Activated naive CD4-positive, alpha-beta T cell treated with anti-CD3 and anti-CD28 coated beads, Interleukin-2, amount 10 ng/mL, durations not matched to agents 7 days and 5 days (primary cell): ENCODE results near the gene PRKCB.
A peak's percentile ranks its signal among the peaks of the same experiment; 100 is the strongest.

ENCODE experiments used
- CTCF ChIA-PET: fragments of 350-600 bp; sonication (Branson Sonifier 250); formaldehyde crosslinking; loops from one replicate; lab custom pipeline; 2021; ENCODE audit warnings: antibody characterized with exemption; lab: Charles Lee
- DNase-seq: peaks from one replicate; pipeline ENCODE4 v3.0.0-alpha.2; 2020
- H3K27ac Mint-ChIP-seq: one replicate; pipeline ENCODE4 v1.8.0; 2021; ENCODE audit warnings: mild to moderate bottlenecking, moderate library complexity, mixed read lengths
- H3K27me3 Mint-ChIP-seq: one replicate; pipeline ENCODE4 v1.8.0; 2021; ENCODE audit warnings: mild to moderate bottlenecking, mixed read lengths
- H3K36me3 Mint-ChIP-seq: one replicate; pipeline ENCODE4 v1.8.0; 2021; ENCODE audit warnings: mixed read lengths
- H3K4me1 Mint-ChIP-seq: one replicate; pipeline ENCODE4 v1.8.0; 2021; ENCODE audit warnings: mixed read lengths
- H3K4me3 Mint-ChIP-seq: one replicate; pipeline ENCODE4 v1.8.0; 2021; ENCODE audit warnings: mild to moderate bottlenecking, moderate library complexity, mixed read lengths
- H3K9me3 Mint-ChIP-seq: one replicate; pipeline ENCODE4 v1.8.0; 2021; ENCODE audit warnings: mixed read lengths

Gene PRKCB

DNA sequence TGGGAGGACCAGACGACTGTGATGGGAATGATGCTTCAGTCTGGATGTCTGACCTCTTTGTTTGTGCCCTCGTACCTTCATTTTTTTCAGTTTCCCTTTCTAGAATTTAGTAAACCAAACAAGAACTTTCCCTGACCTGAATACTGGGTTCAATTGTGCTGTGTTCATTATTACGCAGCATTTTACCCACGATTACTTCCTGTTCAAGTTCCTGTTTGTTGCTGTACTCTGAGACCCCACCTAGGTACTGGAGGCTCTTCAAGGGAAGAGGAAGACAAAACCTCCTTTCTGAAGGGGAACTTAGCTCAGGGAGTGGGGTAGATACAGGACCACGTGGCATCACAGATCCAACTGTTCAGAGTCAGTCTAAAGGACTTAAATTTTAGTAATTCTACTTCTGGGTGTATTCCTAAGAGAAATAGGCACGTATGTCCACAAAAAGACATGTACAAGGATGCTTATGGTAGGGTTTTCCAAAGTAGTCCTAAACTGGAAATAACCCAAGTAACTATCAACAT, 9.2 kb upstream of the PRKCB start:
- peak; percentile 35 for DNase-seq
- Mint-ChIP-seq H3K9me3 (peaks cover 21% of the 10 kb centered on the region), H3K4me3 (peak overlapping the region; percentile 22), H3K4me1 (peaks cover 54% of the 10 kb centered on the region), H3K27ac (peak overlapping the region; percentile 86), H3K27me3 (peaks cover 7% of the 10 kb centered on the region), H3K36me3 (peaks cover 15% of the 10 kb centered on the region)
- CTCF ChIA-PET, result interaction anchor here (0.5 to 4.9 kb wide), 5 partner anchors 11 to 184 kb away, joined by 4 to 20 read pairs (median 5); no protein-coding TSS in a partner anchor

DNA sequence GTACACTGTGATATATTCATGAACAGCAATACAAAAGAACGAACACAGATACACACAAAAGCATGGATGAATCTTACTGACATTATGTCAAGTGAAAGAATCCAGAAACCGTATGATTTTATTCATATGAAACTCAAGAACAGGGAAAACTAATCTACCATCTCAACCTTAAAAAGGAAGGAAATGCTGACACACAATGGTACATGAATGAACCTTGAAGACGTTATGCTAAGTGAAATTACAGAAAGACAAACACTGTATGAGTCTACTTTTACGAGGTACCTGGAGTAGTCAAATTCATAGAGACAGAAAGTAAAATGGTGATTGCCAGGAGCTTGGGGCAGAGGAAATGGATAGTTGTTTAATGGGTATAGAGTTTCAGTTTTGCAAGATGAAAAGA, 8.7 kb upstream of the PRKCB start:
- peak overlapping the region; percentile 86 for H3K27ac Mint-ChIP-seq
- H3K4me3 Mint-ChIP-seq, result peak overlapping the region; percentile 22
- DNase-seq, result no peak
- H3K27me3 Mint-ChIP-seq, result peaks cover 7% of the 10 kb centered on the region
- H3K36me3 Mint-ChIP-seq, result peaks cover 15% of the 10 kb centered on the region
- H3K9me3 Mint-ChIP-seq, result peaks cover 21% of the 10 kb centered on the region
- CTCF ChIA-PET, result interaction anchor here (0.5 to 4.9 kb wide), 6 partner anchors 10 to 183 kb away, joined by 3 to 20 read pairs (median 5); no protein-coding TSS in a partner anchor
- peaks cover 54% of the 10 kb centered on the region for H3K4me1 Mint-ChIP-seq

DNA sequence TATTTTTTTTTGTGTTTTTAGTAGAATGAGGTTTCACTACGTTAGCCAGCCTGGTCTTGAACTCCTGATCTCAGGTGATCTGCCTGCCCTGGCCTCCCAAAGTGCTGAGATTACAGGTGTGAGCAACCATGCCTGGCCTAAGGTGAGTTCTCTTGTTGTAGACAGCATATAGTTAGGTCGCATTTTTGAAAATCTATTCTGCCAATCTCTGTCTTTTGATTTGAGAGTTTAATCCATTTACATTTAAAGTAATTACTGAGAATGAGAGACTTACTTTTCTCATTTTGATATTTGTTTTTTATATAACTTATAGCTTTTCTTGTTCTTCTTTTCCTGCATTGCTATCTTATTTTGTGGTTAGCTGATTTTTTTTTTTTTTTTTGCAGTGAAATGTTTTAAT, 6.3 kb upstream of the PRKCB start:
- peaks cover 15% of the 10 kb centered on the region for H3K36me3 Mint-ChIP-seq
- H3K27ac Mint-ChIP-seq, result no peak overlapping the region
- peaks cover 21% of the 10 kb centered on the region for H3K9me3 Mint-ChIP-seq
- H3K4me1 Mint-ChIP-seq, result peaks cover 64% of the 10 kb centered on the region
- CTCF ChIA-PET, result interaction anchor here (1.5 to 4.9 kb wide), 2 partner anchors 26 to 180 kb away, joined by 5 to 20 read pairs; no protein-coding TSS in a partner anchor
- no peak overlapping the region for H3K4me3 Mint-ChIP-seq
- H3K27me3 Mint-ChIP-seq, result peaks cover 4% of the 10 kb centered on the region
- DNase-seq, result no peak

DNA sequence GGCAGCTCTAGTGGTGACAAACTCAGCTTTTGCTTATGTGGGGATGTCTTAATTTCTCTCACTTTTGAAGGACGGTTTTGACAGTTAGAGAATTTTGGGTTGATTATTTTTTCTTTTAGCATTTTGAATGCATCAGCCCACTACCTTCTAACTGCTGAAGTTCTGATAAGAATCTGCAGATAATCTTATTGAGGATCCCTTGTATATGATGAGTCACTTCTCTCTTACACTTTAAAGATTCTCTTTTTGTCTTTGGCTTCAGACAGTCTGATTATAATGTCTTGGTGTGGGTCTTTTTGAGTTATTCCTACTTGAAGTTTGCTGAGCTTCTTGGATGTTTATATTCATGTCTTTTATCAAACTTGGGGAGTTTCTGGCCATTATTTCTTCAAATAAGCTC, 5.5 kb upstream of the PRKCB start:
- Mint-ChIP-seq H3K27me3 (peaks cover 4% of the 10 kb centered on the region), H3K4me3 (no peak overlapping the region), H3K27ac (no peak overlapping the region)

DNA sequence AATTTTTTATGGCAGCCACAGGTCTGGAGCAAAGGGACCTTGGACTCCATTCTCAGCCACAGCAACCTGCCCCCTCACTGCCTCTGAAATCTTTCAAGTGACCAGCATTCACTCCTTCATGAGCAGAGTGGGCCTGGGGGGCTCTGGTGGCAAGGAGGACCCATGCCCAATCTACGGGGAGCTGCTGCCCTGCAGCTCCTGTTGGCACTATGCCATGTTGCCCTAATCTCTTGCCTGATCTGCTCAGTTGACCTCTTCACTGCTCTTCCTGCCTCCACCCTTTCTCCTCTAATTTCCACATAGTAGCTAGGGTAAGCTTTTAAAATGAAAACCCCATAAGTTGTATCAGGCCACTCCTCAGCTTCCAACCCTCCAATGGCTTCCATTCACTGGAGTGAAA, 2.9 kb upstream of the PRKCB start:
- Mint-ChIP-seq H3K4me3 (no peak overlapping the region), H3K4me1 (peaks cover 51% of the 10 kb centered on the region), H3K9me3 (peaks cover 18% of the 10 kb centered on the region), H3K27me3 (peaks cover 4% of the 10 kb centered on the region), H3K27ac (no peak overlapping the region), H3K36me3 (peaks cover 19% of the 10 kb centered on the region)
- CTCF ChIA-PET, result interaction anchor here (0.8 to 3.2 kb wide), 3 partner anchors 30 to 179 kb away, joined by 3 to 8 read pairs (median 8); no protein-coding TSS in a partner anchor
- DNase-seq, result no peak

More for the DNA sequence above, 5.5 kb upstream of the PRKCB start:
- DNase-seq, result no peak
- CTCF ChIA-PET, result interaction anchor here (1.5 kb wide), 1 partner anchor 179 kb away, joined by 5 read pairs; no protein-coding TSS in a partner anchor
- Mint-ChIP-seq H3K9me3 (peaks cover 18% of the 10 kb centered on the region), H3K4me1 (peaks cover 64% of the 10 kb centered on the region), H3K36me3 (peaks cover 15% of the 10 kb centered on the region)

DNA sequence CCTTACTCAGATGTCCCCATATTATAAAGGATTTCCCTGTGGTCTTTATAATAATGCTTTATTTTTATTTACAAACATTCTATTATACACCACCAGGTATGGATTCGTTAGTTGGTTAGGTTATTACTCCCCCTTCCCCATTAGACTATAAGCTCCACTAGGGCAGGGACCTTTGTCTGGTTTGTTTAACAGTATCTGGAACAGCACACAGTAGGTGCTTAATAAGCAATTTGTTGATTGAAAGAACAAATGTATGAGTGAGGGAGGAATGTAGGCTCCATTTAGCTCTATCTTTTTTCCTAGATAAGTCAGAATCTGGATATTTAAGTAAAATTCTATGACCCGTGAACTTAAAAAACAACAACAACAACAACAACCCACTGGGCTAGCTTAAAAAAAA, 2.3 kb upstream of the PRKCB start:
- no peak overlapping the region for H3K4me3 Mint-ChIP-seq
- H3K36me3 Mint-ChIP-seq, result peaks cover 24% of the 10 kb centered on the region
- H3K27ac Mint-ChIP-seq, result no peak overlapping the region
- no peak for DNase-seq
- H3K9me3 Mint-ChIP-seq, result peaks cover 18% of the 10 kb centered on the region
- peaks cover 52% of the 10 kb centered on the region for H3K4me1 Mint-ChIP-seq
- CTCF ChIA-PET, result interaction anchor here (0.8 to 3.2 kb wide), 3 partner anchors 30 to 178 kb away, joined by 3 to 8 read pairs (median 8); no protein-coding TSS in a partner anchor
- peaks cover 4% of the 10 kb centered on the region for H3K27me3 Mint-ChIP-seq

DNA sequence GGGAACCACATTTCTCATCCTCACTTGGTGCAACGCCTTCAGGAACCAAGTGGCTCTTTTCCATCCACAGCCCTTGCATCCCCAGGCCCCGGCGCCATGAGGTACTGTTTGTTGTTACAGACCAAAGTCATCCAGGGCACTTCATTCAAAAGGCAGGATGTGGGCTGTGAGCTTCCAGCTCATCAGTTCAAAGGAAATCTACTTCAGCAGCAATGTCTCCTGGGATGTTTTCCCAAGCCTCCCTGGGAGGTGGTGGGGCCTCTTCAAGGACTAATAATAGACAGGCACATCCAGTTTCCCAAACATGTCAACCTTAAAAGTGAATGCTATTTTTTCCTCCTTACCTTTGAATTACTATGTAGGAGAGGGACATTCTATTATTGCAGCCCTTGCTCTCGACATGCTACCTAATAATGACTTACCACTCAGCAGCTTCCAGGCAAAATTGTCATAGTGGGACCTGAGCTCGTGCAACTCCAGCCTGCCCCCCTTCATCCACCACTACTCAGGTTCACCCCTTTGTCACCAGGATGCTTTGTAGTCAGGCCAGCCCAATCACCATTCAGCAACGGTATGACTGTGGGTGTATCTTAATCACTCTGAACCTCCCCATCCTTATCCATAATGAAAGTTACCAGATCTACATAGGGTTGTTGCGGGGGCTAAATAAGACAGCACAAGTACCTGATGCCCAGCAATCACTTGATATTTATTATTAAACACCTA, 1.7 kb upstream of the PRKCB start:
- Mint-ChIP-seq H3K4me3 (peak overlapping the region; percentile 8), H3K36me3 (peaks cover 27% of the 10 kb centered on the region), H3K27me3 (peaks cover 4% of the 10 kb centered on the region), H3K9me3 (peaks cover 18% of the 10 kb centered on the region), H3K4me1 (peaks cover 54% of the 10 kb centered on the region), H3K27ac (no peak overlapping the region)
- CTCF ChIA-PET, result interaction anchor here (1.4 to 3.2 kb wide), 2 partner anchors 31 to 176 kb away, joined by 8 read pairs; no protein-coding TSS in a partner anchor
- peak; percentile 42 for DNase-seq

DNA sequence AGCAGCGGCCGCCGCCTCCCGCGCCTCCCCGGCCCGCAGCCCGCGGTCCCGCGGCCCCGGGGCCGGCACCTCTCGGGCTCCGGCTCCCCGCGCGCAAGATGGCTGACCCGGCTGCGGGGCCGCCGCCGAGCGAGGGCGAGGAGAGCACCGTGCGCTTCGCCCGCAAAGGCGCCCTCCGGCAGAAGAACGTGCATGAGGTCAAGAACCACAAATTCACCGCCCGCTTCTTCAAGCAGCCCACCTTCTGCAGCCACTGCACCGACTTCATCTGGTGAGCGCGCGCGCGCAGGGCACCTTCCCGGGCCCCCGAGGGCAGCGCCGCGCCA, 258 bp downstream of the PRKCB start:
- H3K4me1 Mint-ChIP-seq, result peaks cover 65% of the 10 kb centered on the region

DNA sequence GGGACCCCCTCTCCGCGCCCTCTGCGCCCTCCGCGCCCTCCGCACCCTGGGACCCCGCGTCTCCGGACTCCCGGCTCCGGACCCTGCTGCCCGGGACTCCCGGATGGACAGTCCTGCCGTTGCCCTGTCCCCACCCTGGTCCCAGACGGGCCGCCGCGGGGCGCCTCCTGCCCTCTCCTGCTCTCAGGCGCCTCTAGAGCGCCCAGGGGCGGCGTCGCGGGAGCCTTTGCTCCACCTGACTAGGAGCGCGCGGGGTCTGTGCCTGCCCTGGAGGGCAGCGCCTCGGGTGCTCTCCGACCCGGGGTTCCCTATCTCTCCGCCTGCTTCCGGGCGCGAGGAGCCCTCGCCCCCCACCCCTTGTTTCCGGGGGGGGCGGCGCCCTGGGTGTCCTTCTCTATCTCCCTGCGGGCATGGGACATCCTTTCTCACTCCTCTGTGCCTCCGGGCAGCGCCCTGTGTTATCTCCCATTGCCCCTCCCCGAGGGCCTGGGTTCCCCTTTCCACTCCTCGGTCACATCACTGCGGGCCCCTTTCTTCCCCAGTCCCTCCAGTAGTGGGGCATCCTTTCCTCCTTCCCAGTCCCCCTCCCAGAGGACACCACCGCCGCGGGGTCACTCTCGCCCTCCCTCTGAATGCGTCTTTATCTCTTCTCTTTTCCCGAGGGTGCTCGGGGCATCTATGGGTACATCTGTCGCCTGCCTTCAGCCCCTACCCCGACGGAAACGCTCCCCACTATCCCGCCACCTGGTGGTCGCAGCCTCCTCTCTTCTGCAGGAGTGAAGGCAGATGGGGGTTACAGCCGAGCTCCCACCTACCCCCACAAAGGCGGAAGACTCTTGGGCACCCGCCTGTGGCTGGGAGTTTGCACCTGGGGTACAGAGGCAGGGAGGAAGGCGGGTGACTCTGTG, 875 bp downstream of the PRKCB start:
- Mint-ChIP-seq H3K36me3 (peaks cover 30% of the 10 kb centered on the region), H3K4me3 (peak overlapping the region; percentile 93), H3K4me1 (peaks cover 61% of the 10 kb centered on the region), H3K27ac (peak overlapping the region; percentile 82), H3K9me3 (no peaks in the 10 kb centered on the region), H3K27me3 (no peaks in the 10 kb centered on the region)
- peak; percentile 72 for DNase-seq
- CTCF ChIA-PET, result interaction anchor here (0.6 to 2.0 kb wide), 4 partner anchors 10 to 173 kb away, joined by 3 to 5 read pairs (median 5); no protein-coding TSS in a partner anchor

More for the DNA sequence above, 258 bp downstream of the PRKCB start:
- no peak for DNase-seq
- Mint-ChIP-seq H3K27me3 (peaks cover 2% of the 10 kb centered on the region), H3K27ac (no peak overlapping the region), H3K36me3 (peaks cover 33% of the 10 kb centered on the region), H3K4me3 (peak overlapping the region; percentile 93), H3K9me3 (peaks cover 4% of the 10 kb centered on the region)
- CTCF ChIA-PET, result interaction anchor here (0.9 to 1.0 kb wide), 2 partner anchors 32 to 174 kb away, joined by 3 to 5 read pairs; no protein-coding TSS in a partner anchor

DNA sequence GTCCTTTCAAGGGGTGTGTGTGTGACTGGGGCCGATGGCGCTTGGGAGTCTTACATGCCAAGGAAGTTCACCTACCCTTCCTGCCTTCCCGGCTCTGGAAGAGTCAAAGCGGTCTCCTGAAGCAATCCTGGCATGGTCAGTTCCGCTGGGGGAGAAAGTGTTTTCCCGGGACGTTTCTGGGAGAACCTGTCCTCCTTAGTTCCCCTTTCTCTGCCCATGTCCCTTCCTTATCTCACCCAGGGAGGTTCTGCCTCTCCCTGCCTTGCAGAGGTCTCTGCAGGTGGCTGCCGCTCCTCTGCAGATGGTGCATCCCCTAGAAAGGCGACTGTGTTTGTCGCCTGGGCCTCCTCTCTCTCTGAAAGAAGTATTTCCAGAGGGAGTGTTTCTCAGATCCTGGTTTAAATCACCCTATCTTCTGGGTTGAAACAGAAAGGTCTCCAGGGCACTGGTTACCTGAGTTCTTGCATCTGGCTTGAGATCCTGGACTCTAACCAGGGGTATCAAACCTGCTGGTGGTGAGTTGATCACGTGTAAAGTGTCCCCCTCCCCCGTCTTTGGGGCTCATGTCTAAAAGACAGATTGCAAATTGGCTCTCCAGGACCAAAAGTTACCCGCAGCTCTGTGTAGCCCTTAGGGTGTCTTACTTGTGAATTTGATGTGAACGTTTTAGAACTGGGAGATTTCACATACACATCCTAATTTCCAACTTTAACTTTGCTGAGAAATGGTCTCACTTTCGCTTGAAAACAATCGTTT, 1.9 kb downstream of the PRKCB start:
- H3K4me1 Mint-ChIP-seq, result peaks cover 71% of the 10 kb centered on the region
- H3K36me3 Mint-ChIP-seq, result peaks cover 34% of the 10 kb centered on the region
- no peaks in the 10 kb centered on the region for H3K27me3 Mint-ChIP-seq
- DNase-seq, result no peak
- CTCF ChIA-PET, result interaction anchor here (0.6 to 2.0 kb wide), 4 partner anchors 11 to 172 kb away, joined by 3 to 5 read pairs (median 5); no protein-coding TSS in a partner anchor
- H3K27ac Mint-ChIP-seq, result peak overlapping the region; percentile 67
- peak overlapping the region; percentile 93 for H3K4me3 Mint-ChIP-seq
- H3K9me3 Mint-ChIP-seq, result no peaks in the 10 kb centered on the region

DNA sequence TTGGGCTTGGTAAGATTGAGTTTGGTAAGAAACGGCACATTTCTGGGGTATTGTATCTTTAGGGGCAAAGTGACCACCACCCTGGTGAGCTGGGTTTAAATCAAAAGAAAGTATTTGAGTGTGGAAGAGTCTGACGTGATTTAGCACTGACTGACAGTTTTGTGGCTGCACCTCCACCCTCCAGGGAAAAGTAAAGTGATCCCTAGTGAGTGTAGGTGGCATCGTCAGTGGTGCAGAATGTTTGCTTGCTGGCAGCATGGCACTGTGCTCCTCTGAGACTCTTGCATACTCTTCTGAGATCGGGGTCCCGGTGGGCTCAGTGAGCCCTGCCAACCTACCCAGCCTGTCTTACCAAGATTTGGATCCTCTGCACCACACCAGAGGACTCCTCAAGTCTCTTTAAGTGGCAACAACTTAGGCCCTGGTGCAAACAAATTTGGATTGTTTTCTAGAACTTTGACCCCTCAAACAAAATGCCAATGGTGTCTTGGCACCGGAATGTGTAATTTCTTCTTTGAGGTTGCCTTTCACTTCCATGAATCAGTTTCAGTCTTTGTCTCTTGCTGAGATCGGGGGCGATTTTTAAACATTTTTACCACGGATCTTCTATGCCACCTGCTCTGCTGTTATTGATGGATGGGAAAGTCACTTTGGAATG, 2.8 kb downstream of the PRKCB start:
- Mint-ChIP-seq H3K4me1 (peaks cover 72% of the 10 kb centered on the region), H3K4me3 (peak overlapping the region; percentile 20), H3K36me3 (peaks cover 39% of the 10 kb centered on the region), H3K27ac (no peak overlapping the region), H3K27me3 (no peaks in the 10 kb centered on the region), H3K9me3 (no peaks in the 10 kb centered on the region)
- DNase-seq, result no peak
- CTCF ChIA-PET, result interaction anchor here (1.8 to 2.0 kb wide), 2 partner anchors 108 to 171 kb away, joined by 5 read pairs; no protein-coding TSS in a partner anchor

DNA sequence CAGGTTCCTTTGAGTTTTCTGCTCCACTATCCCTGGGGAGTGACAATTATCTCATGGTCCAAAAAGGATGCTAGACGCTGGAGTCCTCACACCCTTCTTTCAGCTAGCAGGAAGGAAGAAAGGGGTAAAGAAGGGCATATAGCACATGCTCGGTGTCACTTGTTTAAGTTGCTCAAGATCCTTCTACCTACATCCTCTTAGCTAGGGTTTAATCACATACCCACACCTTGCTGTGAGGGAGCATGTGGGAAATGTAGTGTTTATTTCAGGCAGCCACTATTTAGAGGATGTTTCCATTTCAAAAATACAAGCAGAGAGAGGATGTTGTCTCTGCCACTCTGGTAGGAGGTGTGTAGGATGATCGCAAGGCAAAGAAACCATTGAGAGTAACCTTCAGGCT, 4.5 kb downstream of the PRKCB start:
- H3K36me3 Mint-ChIP-seq, result peaks cover 54% of the 10 kb centered on the region
- H3K4me3 Mint-ChIP-seq, result no peak overlapping the region
- DNase-seq, result no peak
- no peaks in the 10 kb centered on the region for H3K9me3 Mint-ChIP-seq
- CTCF ChIA-PET, result interaction anchor here (1.1 to 1.2 kb wide), 2 partner anchors 37 to 170 kb away, joined by 3 to 4 read pairs; no protein-coding TSS in a partner anchor
- H3K27me3 Mint-ChIP-seq, result no peaks in the 10 kb centered on the region
- H3K4me1 Mint-ChIP-seq, result peaks cover 60% of the 10 kb centered on the region
- no peak overlapping the region for H3K27ac Mint-ChIP-seq
